Esophagus muscularis mucosa (tissue), 3 donors: ENCODE results near the gene NHEJ1.

Source experiments
- POLR2A ChIP-seq: fragments of 450-650 bp; IDR thresholded peaks from one replicate; pipeline ENCODE4 v1.6.1; 2017; ENCODE audit warnings: antibody characterized with exemption, moderate library complexity, mild to moderate bottlenecking, low read depth
- TF ChIP-seq, protein P1 (sequence below), 3 experiments: fragments of 200-600 bp in 2 of 3; fragments of 450-650 bp in 1 of 3; sonication (generic) in 2 of 3; IDR thresholded peaks; one replicate each; pipeline ENCODE4 v1.5.1; 2017 to 2019; ENCODE audit warnings: antibody characterized with exemption in 3 of 3, mild to moderate bottlenecking in 2 of 3, moderate library complexity in 1 of 3

DNA sequence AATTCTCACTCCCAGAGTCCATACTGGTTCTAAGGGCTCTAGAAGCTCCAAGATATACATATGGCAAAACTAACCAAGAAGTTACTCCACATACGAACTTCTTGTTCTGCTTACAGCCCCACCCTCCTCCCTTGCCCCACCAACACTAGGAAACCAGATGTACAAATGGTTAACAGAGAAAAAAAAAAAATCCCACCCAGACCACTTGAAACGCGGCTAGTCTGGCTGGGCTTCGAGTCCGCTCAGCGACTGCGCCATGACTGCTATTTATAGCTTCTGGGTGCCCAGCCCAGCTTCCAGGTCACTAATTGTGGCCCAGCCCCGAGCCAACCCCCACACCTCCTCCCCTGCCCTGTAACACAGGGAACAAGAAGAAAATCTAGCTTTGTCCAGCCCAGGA is 52.9 kb downstream of the NHEJ1 start:
- TF ChIP-seq, protein P1, sequence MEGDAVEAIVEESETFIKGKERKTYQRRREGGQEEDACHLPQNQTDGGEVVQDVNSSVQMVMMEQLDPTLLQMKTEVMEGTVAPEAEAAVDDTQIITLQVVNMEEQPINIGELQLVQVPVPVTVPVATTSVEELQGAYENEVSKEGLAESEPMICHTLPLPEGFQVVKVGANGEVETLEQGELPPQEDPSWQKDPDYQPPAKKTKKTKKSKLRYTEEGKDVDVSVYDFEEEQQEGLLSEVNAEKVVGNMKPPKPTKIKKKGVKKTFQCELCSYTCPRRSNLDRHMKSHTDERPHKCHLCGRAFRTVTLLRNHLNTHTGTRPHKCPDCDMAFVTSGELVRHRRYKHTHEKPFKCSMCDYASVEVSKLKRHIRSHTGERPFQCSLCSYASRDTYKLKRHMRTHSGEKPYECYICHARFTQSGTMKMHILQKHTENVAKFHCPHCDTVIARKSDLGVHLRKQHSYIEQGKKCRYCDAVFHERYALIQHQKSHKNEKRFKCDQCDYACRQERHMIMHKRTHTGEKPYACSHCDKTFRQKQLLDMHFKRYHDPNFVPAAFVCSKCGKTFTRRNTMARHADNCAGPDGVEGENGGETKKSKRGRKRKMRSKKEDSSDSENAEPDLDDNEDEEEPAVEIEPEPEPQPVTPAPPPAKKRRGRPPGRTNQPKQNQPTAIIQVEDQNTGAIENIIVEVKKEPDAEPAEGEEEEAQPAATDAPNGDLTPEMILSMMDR (IDR thresholded peaks at IDR 0.05), result no peak
- no peak for TF ChIP-seq POLR2A
